HEK293T (cell line): ENCODE data around the gene TRAPPC2.

Experiments
- CTCF ChIA-PET: fragments of 350-600 bp; formaldehyde crosslinking; extraction: SDS; loops from one replicate; lab custom pipeline; 2021; ENCODE audit warnings: antibody characterized with exemption, inconsistent platforms; lab: Yijun Ruan, JAX
- POLR2A ChIA-PET: fragments of 350-600 bp; formaldehyde crosslinking; extraction: SDS; loops from one replicate; lab custom pipeline; 2020; ENCODE audit warnings: antibody characterized with exemption, inconsistent platforms; lab: Yijun Ruan, JAX
- DNase-seq: peaks from one replicate; pipeline ENCODE4 v3.0.0; 2012; ENCODE audit warnings: mixed read lengths; ENCODE audit errors: extremely low spot score
- ARNT ChIP-seq: fragments of 450-650 bp; IDR thresholded peaks from 2 replicates; pipeline ENCODE4 v1.6.1; 2017; ENCODE audit warnings: mild to moderate bottlenecking
- BHLHE40 ChIP-seq: fragments of 450-650 bp; IDR thresholded peaks from 2 replicates; pipeline ENCODE4 v1.6.1; 2016; ENCODE audit warnings: mild to moderate bottlenecking, moderate library complexity, borderline replicate concordance
- CTBP1 ChIP-seq: fragments of 450-650 bp; IDR thresholded peaks from 2 replicates; pipeline ENCODE4 v1.6.1; 2016; ENCODE audit warnings: borderline replicate concordance
- ELF4 ChIP-seq: fragments of 450-650 bp; IDR thresholded peaks from 2 replicates; pipeline ENCODE4 v1.6.1; 2017; ENCODE audit warnings: antibody characterized with exemption
- FOXA1 ChIP-seq: fragments of 450-650 bp; IDR thresholded peaks from 2 replicates; pipeline ENCODE4 v1.6.1; 2016; ENCODE audit warnings: mild to moderate bottlenecking
- FOXK2 ChIP-seq: fragments of 450-650 bp; IDR thresholded peaks from 2 replicates; pipeline ENCODE4 v1.6.1; 2016; ENCODE audit warnings: mild to moderate bottlenecking
- FOXM1 ChIP-seq: fragments of 450-650 bp; IDR thresholded peaks from 2 replicates; pipeline ENCODE4 v1.6.1; 2017; ENCODE audit warnings: mild to moderate bottlenecking, borderline replicate concordance
- HDGF ChIP-seq: fragments of 450-650 bp; IDR thresholded peaks from 2 replicates; pipeline ENCODE4 v1.6.1; 2017; ENCODE audit warnings: antibody characterized with exemption, borderline replicate concordance
- L3MBTL2 ChIP-seq: fragments of 450-650 bp; conservative IDR thresholded peaks from 2 replicates; pipeline ENCODE4 v1.6.1; 2016; ENCODE audit warnings: mild to moderate bottlenecking
- LEF1 ChIP-seq: fragments of 450-650 bp; IDR thresholded peaks from 2 replicates; pipeline ENCODE4 v1.6.1; 2017; ENCODE audit warnings: mild to moderate bottlenecking, borderline replicate concordance
- NFRKB ChIP-seq: fragments of 450-650 bp; IDR thresholded peaks from 2 replicates; pipeline ENCODE4 v1.6.1; 2016; ENCODE audit warnings: mild to moderate bottlenecking, moderate library complexity
- PKNOX1 ChIP-seq: fragments of 450-650 bp; IDR thresholded peaks from 2 replicates; pipeline ENCODE4 v1.6.1; 2016
- SP1 ChIP-seq: fragments of 450-650 bp; IDR thresholded peaks from 2 replicates; pipeline ENCODE4 v1.6.1; 2017
- SUZ12 ChIP-seq: fragments of 450-650 bp; IDR thresholded peaks from 2 replicates; pipeline ENCODE4 v1.6.1; 2016; ENCODE audit warnings: mild to moderate bottlenecking
- TARDBP ChIP-seq: fragments of 450-650 bp; IDR thresholded peaks from 2 replicates; pipeline ENCODE4 v1.6.1; 2016
- ZNF384 ChIP-seq: fragments of 450-650 bp; IDR thresholded peaks from 2 replicates; pipeline ENCODE4 v1.6.1; 2016

The TRAPPC2 gene

DNA sequence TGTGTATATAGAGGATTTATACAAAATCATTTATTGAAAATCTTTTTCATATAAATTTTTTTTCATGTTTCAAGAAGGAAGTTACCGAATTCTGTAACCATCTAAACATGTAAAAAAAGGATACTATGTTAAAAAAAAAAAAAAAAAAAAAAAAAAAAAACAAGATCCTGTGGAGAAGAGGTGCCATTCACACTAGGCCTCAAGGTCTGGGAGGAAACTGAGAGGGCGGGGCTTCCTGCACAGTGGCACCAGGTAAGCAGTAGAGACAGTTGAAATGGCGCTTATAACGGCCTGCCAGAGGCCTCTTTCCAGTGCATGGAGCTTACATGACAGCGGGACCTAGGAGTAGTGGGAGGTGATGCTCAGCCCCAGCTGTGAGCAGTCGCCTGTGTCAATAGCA lies 17.5 kb downstream of the TRAPPC2 start:
- no peak for DNase-seq
- TF ChIP-seq L3MBTL2 = no peak
- TF ChIP-seq TARDBP = no peak
- TF ChIP-seq ARNT = no peak
- no peak for TF ChIP-seq CTBP1
- no peak for TF ChIP-seq FOXA1
- TF ChIP-seq SUZ12 = no peak
- no peak for TF ChIP-seq ZNF384
- no peak for TF ChIP-seq FOXM1
- TF ChIP-seq LEF1 = no peak
- TF ChIP-seq NFRKB = no peak
- CTCF ChIA-PET = no interaction called here
- POLR2A ChIA-PET = no interaction called here

- CTCF ChIA-PET = no interaction called here
- POLR2A ChIA-PET = no interaction called here
- DNase-seq = no peak
- TF ChIP-seq ARNT (no peak), BHLHE40 (no peak), FOXM1 (no peak), SP1 (no peak), TARDBP (no peak), NFRKB (no peak), PKNOX1 (no peak), ZNF384 (no peak), FOXK2 (no peak), HDGF (no peak), SUZ12 (no peak), LEF1 (no peak), L3MBTL2 (no peak), CTBP1 (no peak)
Measured at GRCh38 chrX:13716455-13716854, 18.0 kb downstream of the TRAPPC2 start.

DNA sequence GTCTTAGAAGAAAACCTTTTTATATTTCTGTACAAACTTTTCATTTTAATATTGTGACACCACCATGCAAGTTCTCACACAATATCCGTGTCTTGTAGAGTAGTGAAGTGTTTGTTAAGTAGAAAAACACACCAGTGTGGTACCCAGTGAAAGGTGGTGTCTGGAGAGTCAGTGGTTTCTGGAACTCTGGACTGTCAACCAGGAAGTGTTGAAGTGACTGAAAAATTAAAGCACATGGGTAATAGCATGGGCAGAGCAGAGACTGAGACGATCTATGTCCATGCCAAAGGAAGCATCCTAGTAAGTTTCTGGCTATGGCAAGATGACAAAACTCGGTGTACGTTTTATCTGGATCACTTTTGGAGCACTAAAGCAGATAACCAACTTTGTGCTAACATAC lies 23.3 kb downstream of the TRAPPC2 start:
- POLR2A ChIA-PET = no interaction called here
- DNase-seq = no peak
- no peak for TF ChIP-seq ZNF384
- TF ChIP-seq TARDBP = no peak
- no peak for TF ChIP-seq ELF4
- TF ChIP-seq SUZ12 = no peak
- no peak for TF ChIP-seq SP1
- no peak for TF ChIP-seq FOXM1
- no peak for TF ChIP-seq ARNT
- TF ChIP-seq FOXK2 = no peak
- TF ChIP-seq HDGF = no peak
- TF ChIP-seq L3MBTL2 = no peak
- TF ChIP-seq PKNOX1 = no peak
- TF ChIP-seq FOXA1 = no peak
- TF ChIP-seq CTBP1 = no peak
- CTCF ChIA-PET = no interaction called here

GRCh38 chrX:13703589-13703988 lies 30.8 kb downstream of the TRAPPC2 start:
- ChIA-PET POLR2A (no interaction called here), CTCF (no interaction called here)
- TF ChIP-seq SP1 (no peak), NFRKB (no peak), FOXK2 (no peak), SUZ12 (no peak), ARNT (no peak), HDGF (no peak), CTBP1 (no peak), TARDBP (no peak), BHLHE40 (no peak), FOXA1 (no peak), FOXM1 (no peak), ELF4 (no peak), L3MBTL2 (no peak), ZNF384 (no peak)
- no peak for DNase-seq

DNA sequence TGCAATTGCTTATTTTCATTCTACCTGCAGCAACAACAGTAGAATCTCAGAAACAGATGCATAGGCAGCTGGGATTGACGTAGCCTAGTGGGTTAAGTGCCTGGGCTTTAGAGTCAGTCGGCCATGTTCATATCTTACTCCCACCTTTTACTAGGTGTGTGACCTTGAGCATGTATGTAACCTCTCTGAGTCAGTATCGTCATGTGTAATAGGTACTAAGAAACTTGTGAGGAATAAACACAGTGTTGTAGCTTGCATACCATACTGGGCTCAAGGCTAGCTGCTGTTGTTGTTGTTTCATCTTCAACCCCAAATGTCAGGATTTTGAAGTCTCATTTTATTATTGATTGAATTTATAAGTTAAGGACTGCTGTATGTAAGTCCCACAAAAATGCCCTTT lies 31.3 kb downstream of the TRAPPC2 start:
- ChIA-PET POLR2A (no interaction called here), CTCF (no interaction called here)
- no peak for DNase-seq
- no peak for TF ChIP-seq SP1
- TF ChIP-seq NFRKB = no peak
- TF ChIP-seq ELF4 = no peak
- no peak for TF ChIP-seq FOXA1
- no peak for TF ChIP-seq LEF1
- no peak for TF ChIP-seq L3MBTL2
- TF ChIP-seq HDGF = no peak

- CTCF ChIA-PET = no interaction called here
Measured at GRCh38 chrX:13702111-13702789, 32.2 kb downstream of the TRAPPC2 start.

More at GRCh38 chrX:13702111-13702789, 32.2 kb downstream of the TRAPPC2 start:
- POLR2A ChIA-PET = no interaction called here
- TF ChIP-seq NFRKB (no peak), SUZ12 (no peak), TARDBP (no peak), ZNF384 (no peak), ELF4 (no peak), BHLHE40 (no peak), LEF1 (no peak), SP1 (no peak), PKNOX1 (no peak)
- no peak for DNase-seq
